ENCODE results near the gene HYAL3. TPM values are rescaled to one million over a fixed set of nuclear protein-coding genes. Genes with fewer than 3 reads are reported as not detected.
"Not testable (repeated sequence)": the region's sequence is repeated elsewhere in the genome, so short reads cannot be mapped to it uniquely, and the experiment has no call there.

Gene HYAL3
- total RNA-seq, 2 donors from 2014 or later = 2.2 to 2.8 TPM

- ATAC-seq (no peak), DNase-seq (peak in 1 of 2 donors; percentile 36)
- intact Hi-C loops (cut with DNase I, micrococcal nuclease) = no loop called here
These were observed 20.1 kb upstream of the HYAL3 start for GRCh38 chr3:50319181-50319893.

GRCh38 chr3:50318615-50319014 lies 19.4 kb upstream of the HYAL3 start:
- intact Hi-C loops (cut with DNase I, micrococcal nuclease) = no loop called here
- DNase-seq = peak in 1 of 2 donors; percentile 47
- no peak for ATAC-seq

- DNase-seq = peak in 1 of 2 donors; percentile 26
- intact Hi-C loops (cut with DNase I, micrococcal nuclease) = no loop called here
These were observed 19.0 kb upstream of the HYAL3 start for GRCh38 chr3:50318163-50318562.

GRCh38 chr3:50317300-50317699 lies 18.1 kb upstream of the HYAL3 start:
- ATAC-seq (peak; percentile 20), DNase-seq (peak; percentile 81 to 83)
- intact Hi-C loops (cut with DNase I, micrococcal nuclease) = no loop called here

More at GRCh38 chr3:50318163-50318562, 19.0 kb upstream of the HYAL3 start:
- no peak for ATAC-seq

- DNase-seq (peak; percentile 87 to 93), ATAC-seq (peak; percentile 70)
- intact Hi-C loops (cut with DNase I, micrococcal nuclease) = no loop called here
These were observed 17.5 kb upstream of the HYAL3 start for GRCh38 chr3:50316657-50317242.

- intact Hi-C loops (cut with DNase I, micrococcal nuclease) = no loop called here
- no peak for ATAC-seq
These were observed 15.6 kb upstream of the HYAL3 start for GRCh38 chr3:50314816-50315215.

GRCh38 chr3:50314342-50314741 lies 15.1 kb upstream of the HYAL3 start:
- intact Hi-C loops (cut with DNase I, micrococcal nuclease) = no loop called here
- DNase-seq (no peak), ATAC-seq (no peak)

More at GRCh38 chr3:50314816-50315215, 15.6 kb upstream of the HYAL3 start:
- peak in 1 of 2 donors; percentile 26 for DNase-seq

GRCh38 chr3:50312041-50312440 lies 12.8 kb upstream of the HYAL3 start:
- intact Hi-C loops (cut with DNase I, micrococcal nuclease) = not testable (repeated sequence)

GRCh38 chr3:50304601-50305000 lies 5.4 kb upstream of the HYAL3 start:
- intact Hi-C loops (cut with DNase I, micrococcal nuclease) = no loop called here
- ATAC-seq (no peak), DNase-seq (no peak)

More at GRCh38 chr3:50312041-50312440, 12.8 kb upstream of the HYAL3 start:
- not testable (repeated sequence) for ATAC-seq, DNase-seq

- intact Hi-C loops (cut with DNase I, micrococcal nuclease) = no loop called here
- ATAC-seq = peak; percentile 11
- peak; percentile 61 to 79 for DNase-seq
These were observed 4.0 kb upstream of the HYAL3 start, which contains the start of gene HYAL1 for GRCh38 chr3:50303013-50303815. Gene HYAL1 (minus strand): TSS chr3:50303574. CDS start chr3:50302956, 618 bp downstream.

- DNase-seq (no peak), ATAC-seq (no peak)
- intact Hi-C loops (cut with DNase I, micrococcal nuclease) = no loop called here
These were observed 3.1 kb upstream of the HYAL3 start for GRCh38 chr3:50302095-50303012.

- intact Hi-C loops (cut with DNase I, micrococcal nuclease) = no loop called here
- ATAC-seq (no peak), DNase-seq (no peak)
These were observed 1.6 kb upstream of the HYAL3 start for GRCh38 chr3:50300681-50301254.

GRCh38 chr3:50299929-50300680 lies 900 bp upstream of the HYAL3 start:
- DNase-seq (peak in 1 of 2 donors; percentile 29), ATAC-seq (peak; percentile 6)
- intact Hi-C loops (cut with DNase I, micrococcal nuclease) = no loop called here

GRCh38 chr3:50299638-50299928 lies 378 bp upstream of the HYAL3 start:
- ATAC-seq (no peak), DNase-seq (no peak)
- intact Hi-C loops (cut with DNase I, micrococcal nuclease) = no loop called here

GRCh38 chr3:50297896-50298725 lies 1.1 kb downstream of the HYAL3 start:
- DNase-seq = peak in 1 of 2 donors; percentile 35
- no peak for ATAC-seq
- intact Hi-C loops (cut with DNase I, micrococcal nuclease) = no loop called here

- intact Hi-C loops (cut with DNase I, micrococcal nuclease) = no loop called here
- ATAC-seq (no peak), DNase-seq (peak in 1 of 2 donors; percentile 31)
These were observed 1.8 kb downstream of the HYAL3 start for GRCh38 chr3:50297384-50297775.

Measured in left colon (tissue), 2 donors.